Stimulated activated CD8-positive, alpha-beta memory T cell treated with anti-CD3 and anti-CD28 coated beads, Interleukin-12 subunit alpha, Interleukin-12 subunit beta, amount 100 ng/mL, for 4 hours (primary cell): Measurements from ENCODE around the gene NFKB1.
"Not testable (repeated sequence)": the region's sequence is repeated elsewhere in the genome, so short reads cannot be mapped to it uniquely, and the experiment has no call there.

Experiments
- DNase-seq: peaks from one replicate; pipeline ENCODE4 v3.0.0-alpha.2; 2020; ENCODE audit warnings: low read depth

The NFKB1 gene

DNA sequence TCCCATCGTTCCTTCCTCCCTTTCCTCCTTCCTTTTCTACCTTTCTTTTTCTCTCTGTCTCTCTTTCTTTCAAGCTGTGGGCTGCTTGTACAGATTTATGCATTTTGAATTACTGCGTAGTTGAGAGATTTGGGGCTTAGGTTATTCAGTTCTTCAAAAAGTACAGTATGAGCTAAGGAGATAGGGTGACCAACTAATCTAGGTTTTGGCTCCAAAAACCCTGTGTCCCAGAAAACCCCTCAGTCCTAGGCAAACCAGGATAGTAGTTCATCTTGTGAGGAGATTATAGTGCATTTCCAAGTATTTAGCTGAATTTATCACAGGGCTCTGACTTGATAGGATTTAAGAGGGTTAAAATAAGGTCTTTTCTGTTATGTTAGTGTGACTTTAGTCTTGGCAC is 64.5 kb downstream of the NFKB1 start:
- no peak for DNase-seq

DNA sequence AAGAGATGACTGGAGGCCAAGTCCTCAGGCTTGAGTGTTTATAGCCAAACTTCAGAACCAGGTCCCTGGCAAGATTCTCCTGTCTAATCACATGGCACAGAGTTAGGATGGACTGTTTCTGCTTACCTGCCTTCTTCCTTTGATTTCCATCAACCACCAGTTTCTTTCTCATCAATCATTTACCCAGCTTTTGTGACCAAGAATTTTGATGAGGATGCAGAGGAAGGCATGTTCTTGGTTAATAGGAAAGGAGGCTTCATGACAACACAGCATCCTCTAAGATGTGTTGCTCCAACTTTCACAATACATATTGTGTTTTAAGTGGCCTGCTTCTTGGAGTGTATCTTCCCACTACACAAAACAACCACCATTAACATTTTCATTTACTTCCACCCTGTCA is 65.3 kb downstream of the NFKB1 start:
- no peak for DNase-seq

DNA sequence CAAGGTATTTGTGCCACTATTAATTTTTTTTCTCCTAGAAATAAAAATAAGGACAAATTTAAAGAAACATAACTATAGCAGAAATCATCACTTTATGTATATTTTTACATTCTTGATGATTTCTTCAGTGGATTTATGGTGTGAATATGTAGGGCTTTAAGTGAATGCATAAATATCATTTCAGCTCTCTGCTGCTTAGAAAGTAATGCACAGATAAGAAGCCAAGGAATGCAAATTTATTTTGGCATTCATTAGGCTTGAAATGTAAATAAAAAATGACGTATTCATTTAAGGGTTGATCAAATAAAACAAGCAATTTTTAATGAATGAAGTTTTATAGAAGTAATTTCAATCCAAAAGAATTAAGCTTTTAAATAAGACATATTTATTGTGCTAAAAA is 66.3 kb downstream of the NFKB1 start:
- DNase-seq = no peak

DNA sequence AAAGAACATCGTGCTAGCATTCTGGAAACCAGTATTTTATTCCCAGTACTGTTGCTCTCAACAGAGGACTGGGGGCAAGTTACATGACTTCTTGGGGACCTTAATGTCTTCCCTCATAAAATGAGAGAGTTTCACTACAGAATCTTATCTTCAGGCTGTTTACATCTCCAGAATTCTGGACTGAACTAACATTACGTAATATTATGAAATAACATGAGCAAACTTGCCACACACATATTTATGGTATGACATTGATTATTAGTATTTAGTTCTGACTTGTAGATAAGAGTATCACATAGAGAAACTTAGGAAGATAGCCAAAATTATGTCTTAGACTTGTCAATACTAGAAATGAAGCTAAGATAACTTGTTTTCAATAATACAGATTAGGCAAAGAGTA is 68.0 kb downstream of the NFKB1 start:
- DNase-seq = no peak

- not testable (repeated sequence) for DNase-seq
These were observed 69.1 kb downstream of the NFKB1 start for GRCh38 chr4:102570211-102570610.

GRCh38 chr4:102572452-102572851 is 71.3 kb downstream of the NFKB1 start:
- DNase-seq = no peak

- DNase-seq = no peak
These were observed 73.2 kb downstream of the NFKB1 start for GRCh38 chr4:102574317-102574716.

- DNase-seq = no peak
These were observed 74.4 kb downstream of the NFKB1 start for GRCh38 chr4:102575369-102576129.

- no peak for DNase-seq
These were observed 77.1 kb downstream of the NFKB1 start for GRCh38 chr4:102578270-102578669.

- no peak for DNase-seq
These were observed 77.7 kb downstream of the NFKB1 start for GRCh38 chr4:102578819-102579218.

DNA sequence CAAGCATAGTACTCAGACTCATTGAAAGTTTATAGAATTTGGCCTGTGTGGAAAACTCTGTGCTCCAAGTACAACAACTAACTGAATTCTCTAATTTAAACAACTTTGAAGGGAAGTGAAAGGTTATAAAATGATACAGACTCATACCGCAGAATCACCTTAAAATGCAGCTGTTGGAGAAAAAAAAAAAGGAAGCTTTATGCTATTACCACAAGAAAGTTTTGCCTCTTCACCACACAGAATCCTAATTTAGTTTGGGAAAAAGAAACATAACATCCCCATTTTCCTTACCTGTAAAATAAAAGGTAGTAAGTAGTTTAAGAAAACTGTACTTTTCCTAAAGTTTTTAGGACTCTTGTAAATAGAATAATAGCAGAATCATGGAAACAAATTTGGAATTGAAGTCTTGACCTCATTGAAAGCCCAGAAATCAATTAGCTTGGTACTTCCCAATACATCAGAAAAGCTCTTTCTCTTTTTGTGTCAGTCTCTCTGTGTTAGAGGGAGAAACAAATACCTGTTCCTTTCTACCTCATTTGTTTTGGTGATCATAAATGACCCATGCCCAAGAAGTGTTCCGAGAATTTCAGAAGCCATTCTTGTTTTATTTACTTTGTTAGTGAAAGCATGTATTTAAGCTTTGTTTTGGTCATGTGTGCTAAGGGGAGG is 78.8 kb downstream of the NFKB1 start:
- no peak for DNase-seq

DNA sequence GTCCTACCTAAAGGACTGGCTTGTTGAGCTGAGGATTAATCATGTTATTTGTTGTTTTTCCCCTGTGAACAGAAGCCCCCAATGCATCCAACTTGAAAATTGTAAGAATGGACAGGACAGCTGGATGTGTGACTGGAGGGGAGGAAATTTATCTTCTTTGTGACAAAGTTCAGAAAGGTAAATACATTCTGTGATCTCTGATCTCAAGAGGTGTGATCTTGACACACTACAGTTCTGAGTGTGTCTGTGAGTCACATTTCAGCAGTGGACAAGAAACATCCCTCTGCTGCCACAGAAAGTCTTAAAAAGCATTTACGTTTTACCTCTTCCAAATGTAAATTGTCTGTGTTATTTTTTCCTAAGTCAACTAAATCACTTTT is 79.3 kb downstream of the NFKB1 start:
- no peak for DNase-seq

- DNase-seq = no peak
These were observed 82.9 kb downstream of the NFKB1 start for GRCh38 chr4:102584091-102584490.

- DNase-seq = no peak
These were observed 84.2 kb downstream of the NFKB1 start for GRCh38 chr4:102585329-102585728.

DNA sequence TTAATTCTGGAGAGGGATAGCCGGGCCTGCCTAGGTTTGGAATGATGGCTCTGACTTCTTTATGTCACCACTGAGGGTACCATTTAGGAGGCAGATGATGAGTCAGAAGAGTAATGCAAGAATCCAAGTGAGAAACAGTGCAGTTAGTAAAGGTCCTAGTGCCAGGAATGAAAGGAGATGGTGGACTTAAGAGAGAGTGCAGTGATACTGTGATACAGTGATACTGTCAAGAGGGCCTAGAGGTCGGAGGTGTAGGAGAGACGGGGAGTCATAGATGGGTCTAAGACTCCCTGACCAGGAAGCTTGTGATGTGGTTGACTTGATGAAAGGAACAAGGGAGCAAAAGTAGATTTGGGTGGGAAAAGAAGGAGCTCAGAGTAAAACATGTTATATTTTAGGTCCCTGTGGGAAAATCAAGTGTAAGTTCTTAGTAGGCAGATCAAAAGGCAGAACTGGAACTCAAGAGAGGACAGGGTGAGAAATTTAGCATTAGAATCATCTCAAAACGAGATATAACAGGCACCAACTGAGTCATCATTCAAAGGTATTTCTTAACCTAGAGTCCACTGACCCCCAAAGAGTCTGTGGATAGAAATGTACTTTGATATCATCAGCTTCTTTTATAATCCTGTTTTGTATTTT is 85.0 kb downstream of the NFKB1 start:
- no peak for DNase-seq

- DNase-seq = no peak
These were observed 85.5 kb downstream of the NFKB1 start for GRCh38 chr4:102586644-102587021.

DNA sequence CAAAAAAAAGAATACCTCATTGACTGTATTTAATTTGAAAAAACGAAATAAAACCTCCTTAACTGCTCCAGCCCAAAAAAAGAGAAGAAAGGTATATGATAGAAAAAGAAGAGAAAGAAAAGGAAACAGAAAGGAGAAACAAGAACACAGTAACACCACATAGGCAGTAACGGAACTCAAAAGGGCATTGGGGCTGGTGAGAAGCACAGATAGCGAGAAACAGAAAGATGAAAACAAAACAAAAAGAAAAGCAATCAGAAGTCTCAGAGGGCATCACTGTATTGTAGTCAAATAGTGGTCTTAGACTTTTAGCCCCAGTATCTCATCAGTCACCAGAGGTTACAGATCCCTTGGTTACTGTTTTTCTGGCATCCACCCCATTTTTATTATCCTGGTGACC is 88.6 kb downstream of the NFKB1 start:
- DNase-seq = no peak

- DNase-seq = no peak
These were observed 91.1 kb downstream of the NFKB1 start for GRCh38 chr4:102592256-102592655.

DNA sequence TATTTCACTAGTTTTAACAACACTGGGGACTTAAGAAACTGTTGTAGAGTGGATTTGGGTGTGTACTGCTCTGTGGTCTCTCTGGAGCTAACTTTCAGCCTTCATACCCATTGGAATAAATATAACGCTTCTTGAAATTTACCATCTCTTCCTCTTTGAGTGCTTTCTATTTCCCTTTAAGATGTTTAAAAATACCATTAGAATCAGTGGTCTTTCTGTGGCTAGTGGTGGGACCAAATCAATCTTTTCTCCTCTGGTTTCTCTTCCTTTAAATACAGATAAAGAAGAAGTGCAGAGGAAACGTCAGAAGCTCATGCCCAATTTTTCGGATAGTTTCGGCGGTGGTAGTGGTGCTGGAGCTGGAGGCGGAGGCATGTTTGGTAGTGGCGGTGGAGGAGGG is 92.0 kb downstream of the NFKB1 start:
- DNase-seq = no peak

- no peak for DNase-seq
These were observed 92.8 kb downstream of the NFKB1 start for GRCh38 chr4:102594000-102594399.

- no peak for DNase-seq
These were observed 95.4 kb downstream of the NFKB1 start for GRCh38 chr4:102596532-102596931.

DNA sequence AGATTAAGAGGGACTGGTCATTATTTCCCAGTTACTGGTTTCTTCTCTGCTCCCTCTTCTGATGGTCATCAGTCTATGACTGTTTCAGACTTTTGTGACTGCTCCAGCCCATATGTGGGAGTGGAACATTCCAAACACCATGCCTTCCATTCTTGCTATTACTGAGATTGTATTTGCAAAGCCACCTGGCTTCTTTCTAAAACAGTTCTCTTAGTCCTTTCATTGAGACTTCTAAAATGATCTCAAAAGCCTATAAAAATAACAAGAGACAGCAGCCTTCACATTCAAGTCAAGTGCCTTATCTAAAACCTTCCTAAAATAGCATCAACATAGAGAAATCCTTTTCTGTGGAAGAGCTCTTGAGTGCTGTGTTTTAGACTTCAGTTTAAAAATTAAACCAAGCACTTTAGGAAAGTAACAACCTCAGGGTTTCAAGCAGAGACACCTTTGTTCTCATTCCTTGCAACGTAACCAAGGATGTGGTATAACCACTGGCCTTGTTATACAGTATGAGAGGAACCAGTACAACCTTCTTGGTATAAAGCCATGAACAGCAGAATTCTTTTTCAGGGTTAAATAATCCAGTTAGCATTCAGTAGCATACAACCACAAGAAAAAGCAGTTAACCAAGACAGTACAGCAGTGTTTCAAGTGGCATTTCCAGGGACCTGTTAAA is 97.1 kb downstream of the NFKB1 start:
- DNase-seq = no peak
